OCI-LY7 (cell line): ENCODE data around the gene FCER1G. TPM values are rescaled to one million over a fixed set of nuclear protein-coding genes. Genes with fewer than 3 reads are reported as not detected.
"Not testable (repeated sequence)": the region's sequence is repeated elsewhere in the genome, so short reads cannot be mapped to it uniquely, and the experiment has no call there.

Experiments
- BruUV-seq: library from RNA; stranded (reverse); fragments of 400-500 nt; replicated peaks from 2 replicates; lab custom pipeline; 2021; lab: Mats Ljungman, UMichigan
- CTCF ChIA-PET: fragments of 300-600 bp; sonication (Branson Sonifier 250); formaldehyde crosslinking; loops from one replicate; lab custom pipeline; 2022; ENCODE audit warnings: antibody characterized with exemption; ENCODE audit not compliant: unreplicated experiment; lab: Charles Lee
- POLR2A ChIA-PET: fragments of 300-600 bp; sonication (Branson Sonifier 250); formaldehyde crosslinking; loops from one replicate; lab custom pipeline; 2022; ENCODE audit warnings: antibody characterized with exemption; lab: Charles Lee
- DNase-seq: peaks from one replicate; pipeline ENCODE4 v3.0.0-alpha.2; 2015; ENCODE audit warnings: low spot score
- H2AFZ ChIP-seq: fragments of 200-600 bp; sonication (generic), shearing (Covaris generic); 2 replicates; pipeline ENCODE4 v1.6.1; 2014; ENCODE audit warnings: mild to moderate bottlenecking, antibody characterized with exemption, low read length, moderate library complexity
- H3K27ac ChIP-seq: fragments of 200-600 bp; sonication (generic); 2 replicates; pipeline ENCODE4 v1.5.1; 2014; ENCODE audit warnings: mixed run types, low read depth, mild to moderate bottlenecking, moderate library complexity, low read length, inconsistent platforms; ENCODE audit not compliant: poor library complexity, severe bottlenecking
- H3K36me3 ChIP-seq: fragments of 200-600 bp; sonication (generic); 2 replicates; pipeline ENCODE4 v1.6.1; 2014; ENCODE audit warnings: mild to moderate bottlenecking, antibody characterized with exemption, low read length, moderate library complexity, mixed read lengths; ENCODE audit not compliant: insufficient read depth
- H3K4me1 ChIP-seq: fragments of 200-600 bp; sonication (generic); 2 replicates; pipeline ENCODE4 v1.5.1; 2014; ENCODE audit warnings: mild to moderate bottlenecking, low read length; ENCODE audit not compliant: insufficient read depth, poor library complexity, severe bottlenecking
- H3K4me2 ChIP-seq: fragments of 200-600 bp; sonication (generic); 2 replicates; pipeline ENCODE4 v1.6.1; 2014; ENCODE audit warnings: mild to moderate bottlenecking, low read length
- H3K4me3 ChIP-seq: fragments of 200-600 bp; sonication (generic); 2 replicates; pipeline ENCODE4 v1.5.1; 2014; ENCODE audit warnings: mild to moderate bottlenecking, low read depth, low read length; ENCODE audit not compliant: poor library complexity, severe bottlenecking
- H3K79me2 ChIP-seq: fragments of 200-600 bp; sonication (generic); 2 replicates; pipeline ENCODE4 v1.6.1; 2016; ENCODE audit warnings: low read depth, mild to moderate bottlenecking, low read length, moderate library complexity, mixed read lengths; ENCODE audit not compliant: insufficient read depth
- H3K9me2 ChIP-seq: fragments of 200-600 bp; sonication (generic); 2 replicates; pipeline ENCODE4 v1.6.1; 2016; ENCODE audit warnings: mild to moderate bottlenecking, low read length, mixed read lengths; ENCODE audit not compliant: insufficient read depth
- H3K9me3 ChIP-seq: fragments of 200-600 bp; sonication (generic); 2 replicates; pipeline ENCODE4 v1.6.1; 2014; ENCODE audit warnings: mild to moderate bottlenecking, mixed run types, low read length, mixed read lengths
- H4K20me1 ChIP-seq: fragments of 200-600 bp; sonication (generic); 2 replicates; pipeline ENCODE4 v1.6.1; 2014; ENCODE audit warnings: mild to moderate bottlenecking, antibody characterized with exemption, low read length, moderate library complexity, mixed read lengths; ENCODE audit not compliant: insufficient read depth
- CTCF ChIP-seq: fragments of 200-600 bp; sonication (generic); conservative IDR thresholded peaks from 2 replicates; pipeline ENCODE4 v1.5.1; 2014; ENCODE audit warnings: mild to moderate bottlenecking, antibody characterized with exemption, low read length, moderate library complexity, mixed read lengths
- EZH2phosphoT487 ChIP-seq: fragments of 200-600 bp; sonication (generic); IDR thresholded peaks from 2 replicates; pipeline ENCODE4 v1.6.1; 2018; ENCODE audit warnings: low read depth, borderline replicate concordance, mild to moderate bottlenecking, mixed run types, antibody characterized with exemption, low read length, moderate library complexity, mixed read lengths
- intact Hi-C: fragments of 100-400 bp; cut with micrococcal nuclease; formaldehyde crosslinking; loops from one replicate; pipeline ENCODE4 v1.10.0; 2022; ENCODE audit not compliant: unreplicated experiment
- total RNA-seq, 2 experiments: library from RNA; depleted of rRNA in 1 of 2; stranded (reverse); fragments of >200 nt in 1 of 2; shearing (Covaris generic) in 1 of 2; gene quantifications; 2 replicates each; pipeline ENCODE4 v1.2.3, GENCODE V29; 2014 to 2022

Gene FCER1G
- total RNA-seq, 2 experiments from 2014 or later, result 0.88 to 3.2 TPM

- Histone ChIP-seq H3K9me3 (no peaks in the 10 kb centered on the region), H3K79me2 (no peaks in the 10 kb centered on the region), H3K36me3 (peaks cover 14% of the 10 kb centered on the region), H3K4me2 (no peak overlapping the region), H3K4me3 (no peak overlapping the region), H3K9me2 (no peaks in the 10 kb centered on the region), H2AFZ (no peak overlapping the region), H3K27ac (no peak overlapping the region), H3K4me1 (peaks cover 30% of the 10 kb centered on the region), H4K20me1 (no peaks in the 10 kb centered on the region)
- POLR2A ChIA-PET, result interaction anchor here (0.6 to 1.6 kb wide), 3 partner anchors 11 to 71 kb away, joined by 3 to 9 read pairs (median 4); no protein-coding TSS in a partner anchor
- CTCF ChIA-PET, result interaction anchor here (0.6 kb wide), 1 partner anchor 58 kb away, joined by 3 read pairs; no protein-coding TSS in a partner anchor
- no peak for TF ChIP-seq EZH2phosphoT487
- no peak for TF ChIP-seq CTCF
- intact Hi-C loops, result no loop called here
- no TSS peak for BruUV-seq
- no peak for DNase-seq
Measured at GRCh38 chr1:161223805-161224694, 9.0 kb downstream of the FCER1G start.

GRCh38 chr1:161224695-161225087 is 9.6 kb downstream of the FCER1G start:
- not testable (repeated sequence) for H3K27ac ChIP-seq, H4K20me1 ChIP-seq, BruUV-seq, DNase-seq, H3K9me2 ChIP-seq, H3K4me3 ChIP-seq, H3K79me2 ChIP-seq, H3K4me2 ChIP-seq, H3K9me3 ChIP-seq, H2AFZ ChIP-seq
- peaks cover 24% of the 10 kb centered on the region for H3K4me1 ChIP-seq
- ChIA-PET CTCF (interaction anchor here (1.9 kb wide), 1 partner anchor 23 kb away, joined by 12 read pairs; the partner anchor contains the start of gene NDUFS2), POLR2A (interaction anchor here (1.2 to 1.6 kb wide), 2 partner anchors 13 to 59 kb away, joined by 4 to 9 read pairs; partner anchors contain the start of gene PPOX)
- intact Hi-C loops, result loop anchor here (1.0 kb wide), 3 partner anchors 14 to 47 kb away; partner anchors contain the start of gene B4GALT3
- H3K36me3 ChIP-seq, result peaks cover 20% of the 10 kb centered on the region

- ChIA-PET POLR2A (interaction anchor here (0.6 to 2.2 kb wide), 23 partner anchors 9 to 538 kb away, joined by 3 to 18 read pairs (median 4); partner anchors contain the start of genes B4GALT3, PPOX and SDHC), CTCF (interaction anchor here (0.5 to 1.9 kb wide), 12 partner anchors 9 to 156 kb away, joined by 3 to 12 read pairs (median 5); partner anchors contain the start of genes B4GALT3 and NDUFS2)
- peak overlapping the region; percentile 9 for H3K27ac ChIP-seq
- peak overlapping the region; percentile 90 for H2AFZ ChIP-seq
- peaks cover 24% of the 10 kb centered on the region for H3K36me3 ChIP-seq
- H3K79me2 ChIP-seq, result no peaks in the 10 kb centered on the region
- BruUV-seq, result no TSS peak
- no peak for DNase-seq
- H3K4me3 ChIP-seq, result peak overlapping the region; percentile 12
- H3K9me2 ChIP-seq, result no peaks in the 10 kb centered on the region
- intact Hi-C loops, result loop anchor here (1.0 kb wide), 3 partner anchors 15 to 48 kb away; partner anchors contain the start of gene B4GALT3
- peak overlapping the region; percentile 50 for H3K4me2 ChIP-seq
- H3K9me3 ChIP-seq, result no peaks in the 10 kb centered on the region
- no peaks in the 10 kb centered on the region for H4K20me1 ChIP-seq
- H3K4me1 ChIP-seq, result peaks cover 24% of the 10 kb centered on the region
- TF ChIP-seq CTCF, result no peak
- no peak for TF ChIP-seq EZH2phosphoT487
Measured at GRCh38 chr1:161225178-161225533, 10.1 kb downstream of the FCER1G start.
